ENCODE measurements around the gene SEZ6L.

DNA sequence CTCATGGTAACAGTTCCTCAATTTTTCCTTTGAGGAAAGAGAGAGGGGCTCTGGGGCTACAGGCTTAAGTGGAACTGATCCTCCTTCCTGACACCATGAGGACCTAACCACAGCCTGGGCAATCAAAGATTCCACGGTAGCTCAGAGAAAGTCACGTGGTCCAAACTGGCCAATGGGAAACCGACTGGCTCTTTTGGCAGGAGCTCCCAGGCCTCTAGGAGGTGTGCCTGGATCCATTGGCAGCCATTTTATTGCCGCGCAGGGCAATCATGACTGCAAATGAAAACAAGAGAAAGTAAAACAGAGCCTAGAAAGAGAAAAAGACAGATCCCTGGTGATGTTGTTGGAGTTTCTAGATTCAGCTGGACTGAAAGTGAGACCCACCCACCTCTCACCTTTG lies 232.5 kb downstream of the SEZ6L start:
- no peak for TF ChIP-seq POLR2A (IDR thresholded peaks at IDR 0.05)
- TF ChIP-seq, protein P1, sequence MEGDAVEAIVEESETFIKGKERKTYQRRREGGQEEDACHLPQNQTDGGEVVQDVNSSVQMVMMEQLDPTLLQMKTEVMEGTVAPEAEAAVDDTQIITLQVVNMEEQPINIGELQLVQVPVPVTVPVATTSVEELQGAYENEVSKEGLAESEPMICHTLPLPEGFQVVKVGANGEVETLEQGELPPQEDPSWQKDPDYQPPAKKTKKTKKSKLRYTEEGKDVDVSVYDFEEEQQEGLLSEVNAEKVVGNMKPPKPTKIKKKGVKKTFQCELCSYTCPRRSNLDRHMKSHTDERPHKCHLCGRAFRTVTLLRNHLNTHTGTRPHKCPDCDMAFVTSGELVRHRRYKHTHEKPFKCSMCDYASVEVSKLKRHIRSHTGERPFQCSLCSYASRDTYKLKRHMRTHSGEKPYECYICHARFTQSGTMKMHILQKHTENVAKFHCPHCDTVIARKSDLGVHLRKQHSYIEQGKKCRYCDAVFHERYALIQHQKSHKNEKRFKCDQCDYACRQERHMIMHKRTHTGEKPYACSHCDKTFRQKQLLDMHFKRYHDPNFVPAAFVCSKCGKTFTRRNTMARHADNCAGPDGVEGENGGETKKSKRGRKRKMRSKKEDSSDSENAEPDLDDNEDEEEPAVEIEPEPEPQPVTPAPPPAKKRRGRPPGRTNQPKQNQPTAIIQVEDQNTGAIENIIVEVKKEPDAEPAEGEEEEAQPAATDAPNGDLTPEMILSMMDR (IDR thresholded peaks at IDR 0.05 in 4 of 5, conservative IDR thresholded peaks at IDR 0.05 in 1 of 5) = no peak
